SK-N-SH (cell line): ENCODE measurements around the gene CBX8. TPM values are rescaled to one million over a fixed set of nuclear protein-coding genes. Genes with fewer than 3 reads are reported as not detected.

Source experiments
- CTCF ChIA-PET: fragments of 300-600, 350-600 bp; formaldehyde crosslinking; extraction: SDS; loops from one replicate; lab custom pipeline; 2021; lab: Yijun Ruan, JAX
- POLR2A ChIA-PET: fragments of 350-600 bp; sonication (Branson Sonifier 250); formaldehyde crosslinking; extraction: SDS; loops from one replicate; lab custom pipeline; 2020; ENCODE audit warnings: antibody characterized with exemption, inconsistent platforms; lab: Yijun Ruan, JAX
- DNase-seq: peaks from one replicate; pipeline ENCODE4 v3.0.0; 2012
- H2AFZ ChIP-seq: fragments of 200-600 bp; sonication (generic); 2 replicates; pipeline ENCODE4 v1.8.1; 2016; ENCODE audit warnings: antibody characterized with exemption, mild to moderate bottlenecking, low read depth
- H3F3A ChIP-seq: fragments of 200-600 bp; sonication (generic); replicated peaks from 2 replicates; pipeline ENCODE3; 2016; ENCODE audit warnings: antibody characterized with exemption, mild to moderate bottlenecking; ENCODE audit not compliant: insufficient read depth
- H3K27ac ChIP-seq, 2 experiments: fragments of 200-500 bp in 1 of 2; fragments of 200-600 bp in 1 of 2; sonication (Bioruptor generic) in 1 of 2; sonication (generic), shearing (Covaris generic) in 1 of 2; 2 replicates each; pipeline versions ENCODE4 v1.5.1 to v1.6.1; 2014 to 2016; ENCODE audit warnings: low read depth in 2 of 2, inconsistent platforms in 1 of 2, low read length in 1 of 2, mild to moderate bottlenecking in 1 of 2, mixed read lengths in 1 of 2
- H3K27me3 ChIP-seq: fragments of 200-600 bp; sonication (generic), shearing (Covaris generic); 2 replicates; pipeline ENCODE4 v1.6.1; 2016; ENCODE audit warnings: mixed run types; ENCODE audit not compliant: insufficient read depth
- H3K36me3 ChIP-seq, 2 experiments: fragments of 200-500 bp in 1 of 2; fragments of 200-600 bp in 1 of 2; sonication (Bioruptor generic) in 1 of 2; sonication (generic) in 1 of 2; replicated peaks in 1 of 2; 2 replicates each; pipeline versions ENCODE3 to v1.5.1; 2014 to 2016; ENCODE audit warnings: low read length in 1 of 2, mild to moderate bottlenecking in 1 of 2; ENCODE audit not compliant: insufficient read depth in 2 of 2, control insufficient read depth in 1 of 2
- H3K4me1 ChIP-seq, 2 experiments: fragments of 200-500 bp in 1 of 2; fragments of 200-600 bp in 1 of 2; sonication (Bioruptor generic) in 1 of 2; sonication (generic), shearing (Covaris generic) in 1 of 2; 2 replicates each; pipeline versions ENCODE4 v1.5.1 to v1.6.1; 2014 to 2016; ENCODE audit warnings: low read depth in 1 of 2, low read length in 1 of 2, mixed run types in 1 of 2; ENCODE audit not compliant: insufficient read depth in 2 of 2, control insufficient read depth in 1 of 2
- H3K4me2 ChIP-seq: fragments of 200-600 bp; sonication (generic), shearing (Covaris generic); 2 replicates; pipeline ENCODE4 v1.6.1; 2017; ENCODE audit warnings: mixed run types
- H3K4me3 ChIP-seq, 2 experiments: fragments of 200-500 bp in 1 of 2; fragments of 200-600 bp in 1 of 2; sonication (Bioruptor generic) in 1 of 2; sonication (generic), shearing (Covaris generic) in 1 of 2; 2 replicates each; pipeline versions ENCODE4 v1.5.1 to v1.8.1; 2014 to 2016; ENCODE audit warnings: low read depth in 2 of 2, inconsistent platforms in 1 of 2, low read length in 1 of 2, mild to moderate bottlenecking in 1 of 2, mixed read lengths in 1 of 2, moderate library complexity in 1 of 2
- H3K79me2 ChIP-seq: fragments of 200-600 bp; sonication (generic); 2 replicates; pipeline ENCODE4 v1.8.1; 2017; ENCODE audit warnings: mild to moderate bottlenecking; ENCODE audit not compliant: insufficient read depth
- H3K9ac ChIP-seq: fragments of 200-600 bp; sonication (generic); 2 replicates; pipeline ENCODE4 v1.6.1; 2017; ENCODE audit warnings: mixed run types
- H3K9me2 ChIP-seq: fragments of 200-600 bp; sonication (generic); 2 replicates; pipeline ENCODE4 v1.6.1; 2017; ENCODE audit warnings: mixed run types
- H3K9me3 ChIP-seq: fragments of 200-600 bp; sonication (generic); 2 replicates; pipeline ENCODE4 v1.6.1; 2017; ENCODE audit warnings: mixed run types, mild to moderate bottlenecking, moderate library complexity
- H4K20me1 ChIP-seq: fragments of 200-600 bp; sonication (generic); 2 replicates; pipeline ENCODE4 v1.6.1; 2017; ENCODE audit warnings: mild to moderate bottlenecking, mixed run types; ENCODE audit not compliant: insufficient read depth
- CHD2 ChIP-seq: fragments of 150-350 bp; IDR thresholded peaks from 2 replicates; pipeline ENCODE4 v1.6.1; 2018; ENCODE audit warnings: low read length; ENCODE audit not compliant: partially characterized antibody
- ELF1 ChIP-seq: IDR thresholded peaks from 2 replicates; pipeline ENCODE4 v1.4.0; 2012
- FOSL2 ChIP-seq: IDR thresholded peaks from 2 replicates; pipeline ENCODE4 v1.4.0; 2012; ENCODE audit warnings: low read depth, mild to moderate bottlenecking, moderate library complexity, borderline replicate concordance
- GATA2 ChIP-seq: sonication (generic); formaldehyde crosslinking; IDR thresholded peaks from 2 replicates; pipeline ENCODE4 v1.5.0; 2020; ENCODE audit warnings: mild to moderate bottlenecking, missing genetic modification reagents
- JUND ChIP-seq: IDR thresholded peaks from 2 replicates; pipeline ENCODE4 v1.4.0; 2012
- NFIC ChIP-seq: IDR thresholded peaks from 2 replicates; pipeline ENCODE4 v1.4.0; 2012; ENCODE audit warnings: borderline replicate concordance
- NRF1 ChIP-seq: IDR thresholded peaks from 2 replicates; pipeline ENCODE4 v1.6.1; 2012; ENCODE audit warnings: low read depth, mild to moderate bottlenecking, low read length
- POLR2AphosphoS5 ChIP-seq: IDR thresholded peaks from 2 replicates; pipeline ENCODE4 v1.6.1; 2012; ENCODE audit warnings: low read depth, low read length
- RAD21 ChIP-seq: IDR thresholded peaks from 2 replicates; pipeline ENCODE4 v1.6.1; 2012; ENCODE audit warnings: mild to moderate bottlenecking, low read length
- RCOR1 ChIP-seq: fragments of 150-350 bp; IDR thresholded peaks from 2 replicates; pipeline ENCODE4 v1.6.1; 2017; ENCODE audit warnings: antibody characterized with exemption, low read length
- RFX5 ChIP-seq: IDR thresholded peaks from 2 replicates; pipeline ENCODE4 v1.6.1; 2012; ENCODE audit warnings: mild to moderate bottlenecking, improper control_type of control experiment, low read length
- RXRA ChIP-seq: IDR thresholded peaks from 2 replicates; pipeline ENCODE4 v1.4.0; 2012; ENCODE audit warnings: low read depth, mild to moderate bottlenecking, borderline replicate concordance
- TAF1 ChIP-seq: IDR thresholded peaks from 2 replicates; pipeline ENCODE4 v1.6.1; 2012; ENCODE audit warnings: low read depth, mild to moderate bottlenecking, low read length, moderate library complexity, borderline replicate concordance
- TCF12 ChIP-seq: IDR thresholded peaks from 2 replicates; pipeline ENCODE4 v1.4.0; 2012
- WGBS: methylation state at CpG from one replicate; pipeline ENCODE4 v1.1.6; 2017; ENCODE audit warnings: low lambda C conversion rate; 5-methylcytosine and 5-hydroxymethylcytosine counted together
- polyA plus RNA-seq, 3 experiments: library from polyadenylated mRNA; depleted of rRNA; stranded (reverse); fragments of >200 nt; gene quantifications; 2 replicates each; pipeline ENCODE4 v1.2.3, GENCODE V29; 2012
- TF ChIP-seq, protein P1 (sequence below): IDR thresholded peaks from 2 replicates; pipeline ENCODE4; 2012
- TF ChIP-seq, protein P2 (sequence below): IDR thresholded peaks from 2 replicates; pipeline ENCODE4 v1.4.0; 2012; ENCODE audit warnings: low read depth
- TF ChIP-seq, protein P3 (sequence below): fragments of 150-350 bp; IDR thresholded peaks from 2 replicates; pipeline ENCODE4 v1.6.1; 2016; ENCODE audit warnings: mild to moderate bottlenecking, low read depth, low read length
- TF ChIP-seq, protein P4 (sequence below): IDR thresholded peaks from 2 replicates; pipeline ENCODE4 v1.4.0; 2012; ENCODE audit warnings: low read depth, borderline replicate concordance
- TF ChIP-seq, protein P5 (sequence below): fragments of 150-350 bp; IDR thresholded peaks from 2 replicates; pipeline ENCODE4 v1.6.1; 2017; ENCODE audit warnings: antibody characterized with exemption, low read length, low read depth, borderline replicate concordance

Gene CBX8
- polyA plus RNA-seq, 1 of the 3 experiments (the other 2 are of a cell fraction) = 2.9 TPM

DNA sequence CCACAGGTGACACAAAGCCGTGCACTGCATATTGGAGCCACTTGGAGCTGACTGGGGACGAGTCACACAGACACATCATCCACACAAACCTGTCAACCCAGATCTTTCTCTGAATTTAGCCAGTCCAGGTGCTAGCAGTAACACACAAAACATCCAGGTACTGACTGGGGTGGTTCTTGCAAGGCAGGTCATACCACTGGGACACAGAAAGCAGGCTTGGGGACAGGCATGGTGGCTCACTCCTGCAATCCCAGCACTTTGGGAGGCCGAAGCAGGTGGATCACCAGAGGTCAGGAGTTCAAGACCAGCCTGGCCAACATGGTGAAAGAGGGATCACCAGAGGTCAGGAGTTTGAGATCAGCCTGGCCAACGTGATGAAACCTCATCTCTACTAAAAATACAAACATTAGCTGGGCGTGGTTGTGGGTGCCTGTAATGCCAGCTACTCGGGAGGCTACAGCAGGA lies 51.2 kb downstream of the CBX8 start:
- TF ChIP-seq, protein P1, sequence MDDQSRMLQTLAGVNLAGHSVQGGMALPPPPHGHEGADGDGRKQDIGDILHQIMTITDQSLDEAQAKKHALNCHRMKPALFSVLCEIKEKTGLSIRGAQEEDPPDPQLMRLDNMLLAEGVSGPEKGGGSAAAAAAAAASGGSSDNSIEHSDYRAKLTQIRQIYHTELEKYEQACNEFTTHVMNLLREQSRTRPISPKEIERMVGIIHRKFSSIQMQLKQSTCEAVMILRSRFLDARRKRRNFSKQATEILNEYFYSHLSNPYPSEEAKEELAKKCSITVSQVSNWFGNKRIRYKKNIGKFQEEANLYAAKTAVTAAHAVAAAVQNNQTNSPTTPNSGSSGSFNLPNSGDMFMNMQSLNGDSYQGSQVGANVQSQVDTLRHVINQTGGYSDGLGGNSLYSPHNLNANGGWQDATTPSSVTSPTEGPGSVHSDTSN = no peak
- TF ChIP-seq, all 33 proteins: peak for 0
- H3K9me2 ChIP-seq = no peaks in the 10 kb centered on the region
- H3K9me3 ChIP-seq = no peaks in the 10 kb centered on the region
- WGBS = 49% methylated on average over 6 of the region's 6 CpGs
- peaks cover 0 to 18% of the 10 kb centered on the region in 2 experiments; a peak in 1 of 4 replicates for H3K4me1 ChIP-seq
- no peaks in the 10 kb centered on the region for H3K36me3 ChIP-seq
- no peak overlapping the region for H2AFZ ChIP-seq
- ChIA-PET CTCF (interaction anchor here (0.5 to 10.7 kb wide), 39 partner anchors 10 to 1114 kb away, joined by 3 to 216 read pairs (median 6); partner anchors contain the start of genes CBX2, CBX4 and CBX8), POLR2A (interaction anchor here (0.9 to 1.0 kb wide), 2 partner anchors 67 to 94 kb away, joined by 3 read pairs; no protein-coding TSS in a partner anchor)
- H3K4me2 ChIP-seq = no peak overlapping the region
- H4K20me1 ChIP-seq = no peaks in the 10 kb centered on the region
- peaks cover 29% of the 10 kb centered on the region for H3K27me3 ChIP-seq
- H3K79me2 ChIP-seq = no peaks in the 10 kb centered on the region
- H3K9ac ChIP-seq = no peak overlapping the region
- no peak for DNase-seq
- no peak overlapping the region for H3K4me3 ChIP-seq
- no peak overlapping the region for H3K27ac ChIP-seq
- peaks cover 19% of the 10 kb centered on the region for H3F3A ChIP-seq

DNA sequence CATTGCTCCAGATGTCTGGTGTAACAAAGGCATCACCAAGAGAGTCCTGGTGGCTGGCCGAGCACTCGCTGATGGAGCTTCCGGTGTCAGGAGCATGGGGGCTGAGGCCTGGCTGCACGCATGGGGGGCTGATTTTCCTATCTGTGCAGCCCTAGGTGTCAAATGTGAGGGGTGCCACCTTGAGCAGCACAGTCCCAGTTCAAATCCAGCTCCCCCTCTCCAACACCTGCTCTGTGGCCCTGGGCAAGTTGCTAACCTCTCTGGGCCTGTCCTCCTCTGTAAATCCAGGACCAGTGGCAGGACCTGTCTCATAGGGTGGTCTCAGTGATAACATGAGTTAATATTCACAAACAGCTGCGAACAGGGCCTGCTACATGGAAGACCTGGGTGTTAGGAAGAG lies 53.3 kb downstream of the CBX8 start:
- whole genome bisulfite sequencing = 80% methylated on average over 5 of the region's 5 CpGs
- peaks cover 47% of the 10 kb centered on the region for H3K27me3 ChIP-seq
- ChIA-PET CTCF (interaction anchor here (0.9 to 10.7 kb wide), 16 partner anchors 15 to 1255 kb away, joined by 3 to 216 read pairs (median 10); partner anchors contain the start of genes CBX2, CBX4 and CBX8), POLR2A (interaction anchor here (0.6 to 0.7 kb wide), 2 partner anchors 96 to 301 kb away, joined by 3 to 4 read pairs; partner anchors contain the start of gene CBX4)
- no peaks in the 10 kb centered on the region for H3K36me3 ChIP-seq
- no peaks in the 10 kb centered on the region for H3K79me2 ChIP-seq
- H3F3A ChIP-seq = peaks cover 5% of the 10 kb centered on the region
- no peak overlapping the region for H3K4me2 ChIP-seq
- peaks cover 0 to 18% of the 10 kb centered on the region in 2 experiments; a peak in 1 of 4 replicates for H3K4me1 ChIP-seq
- no peak for DNase-seq
- H3K4me3 ChIP-seq = no peak overlapping the region
- no peak overlapping the region for H3K27ac ChIP-seq
- no peak overlapping the region for H3K9ac ChIP-seq
- no peaks in the 10 kb centered on the region for H4K20me1 ChIP-seq
- no peak for TF ChIP-seq JUND
- no peak for TF ChIP-seq RFX5
- TF ChIP-seq, protein P2, sequence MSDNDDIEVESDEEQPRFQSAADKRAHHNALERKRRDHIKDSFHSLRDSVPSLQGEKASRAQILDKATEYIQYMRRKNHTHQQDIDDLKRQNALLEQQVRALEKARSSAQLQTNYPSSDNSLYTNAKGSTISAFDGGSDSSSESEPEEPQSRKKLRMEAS = no peak
- TF ChIP-seq, protein P1 = no peak
- no peak for TF ChIP-seq NRF1
- no peak for TF ChIP-seq FOSL2
- no peak for TF ChIP-seq GATA2 (CRISPR knock-in tag)
- no peak for TF ChIP-seq POLR2AphosphoS5
- TF ChIP-seq ELF1 = no peak
- TF ChIP-seq, protein P3, sequence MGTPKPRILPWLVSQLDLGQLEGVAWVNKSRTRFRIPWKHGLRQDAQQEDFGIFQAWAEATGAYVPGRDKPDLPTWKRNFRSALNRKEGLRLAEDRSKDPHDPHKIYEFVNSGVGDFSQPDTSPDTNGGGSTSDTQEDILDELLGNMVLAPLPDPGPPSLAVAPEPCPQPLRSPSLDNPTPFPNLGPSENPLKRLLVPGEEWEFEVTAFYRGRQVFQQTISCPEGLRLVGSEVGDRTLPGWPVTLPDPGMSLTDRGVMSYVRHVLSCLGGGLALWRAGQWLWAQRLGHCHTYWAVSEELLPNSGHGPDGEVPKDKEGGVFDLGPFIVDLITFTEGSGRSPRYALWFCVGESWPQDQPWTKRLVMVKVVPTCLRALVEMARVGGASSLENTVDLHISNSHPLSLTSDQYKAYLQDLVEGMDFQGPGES = no peak
- TF ChIP-seq TAF1 = no peak
- TF ChIP-seq RXRA = no peak
- TF ChIP-seq NFIC = no peak
- no peak for TF ChIP-seq CHD2
- no peak for TF ChIP-seq RCOR1
- TF ChIP-seq, protein P4, sequence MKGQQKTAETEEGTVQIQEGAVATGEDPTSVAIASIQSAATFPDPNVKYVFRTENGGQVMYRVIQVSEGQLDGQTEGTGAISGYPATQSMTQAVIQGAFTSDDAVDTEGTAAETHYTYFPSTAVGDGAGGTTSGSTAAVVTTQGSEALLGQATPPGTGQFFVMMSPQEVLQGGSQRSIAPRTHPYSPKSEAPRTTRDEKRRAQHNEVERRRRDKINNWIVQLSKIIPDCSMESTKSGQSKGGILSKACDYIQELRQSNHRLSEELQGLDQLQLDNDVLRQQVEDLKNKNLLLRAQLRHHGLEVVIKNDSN = no peak
- no peak for TF ChIP-seq TCF12
- TF ChIP-seq, protein P5, sequence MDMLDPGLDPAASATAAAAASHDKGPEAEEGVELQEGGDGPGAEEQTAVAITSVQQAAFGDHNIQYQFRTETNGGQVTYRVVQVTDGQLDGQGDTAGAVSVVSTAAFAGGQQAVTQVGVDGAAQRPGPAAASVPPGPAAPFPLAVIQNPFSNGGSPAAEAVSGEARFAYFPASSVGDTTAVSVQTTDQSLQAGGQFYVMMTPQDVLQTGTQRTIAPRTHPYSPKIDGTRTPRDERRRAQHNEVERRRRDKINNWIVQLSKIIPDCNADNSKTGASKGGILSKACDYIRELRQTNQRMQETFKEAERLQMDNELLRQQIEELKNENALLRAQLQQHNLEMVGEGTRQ = no peak
- TF ChIP-seq RAD21 = no peak
- no peak overlapping the region for H2AFZ ChIP-seq
- no peaks in the 10 kb centered on the region for H3K9me2 ChIP-seq
- no peaks in the 10 kb centered on the region for H3K9me3 ChIP-seq
